ENCODE data around the gene ITFG1. TPM values are rescaled to one million over a fixed set of nuclear protein-coding genes. Genes with fewer than 3 reads are reported as not detected.

ITFG1 gene
- total RNA-seq, 4 donors from 2014 or later: 31.7 to 66.0 (median 38.1) TPM

DNA sequence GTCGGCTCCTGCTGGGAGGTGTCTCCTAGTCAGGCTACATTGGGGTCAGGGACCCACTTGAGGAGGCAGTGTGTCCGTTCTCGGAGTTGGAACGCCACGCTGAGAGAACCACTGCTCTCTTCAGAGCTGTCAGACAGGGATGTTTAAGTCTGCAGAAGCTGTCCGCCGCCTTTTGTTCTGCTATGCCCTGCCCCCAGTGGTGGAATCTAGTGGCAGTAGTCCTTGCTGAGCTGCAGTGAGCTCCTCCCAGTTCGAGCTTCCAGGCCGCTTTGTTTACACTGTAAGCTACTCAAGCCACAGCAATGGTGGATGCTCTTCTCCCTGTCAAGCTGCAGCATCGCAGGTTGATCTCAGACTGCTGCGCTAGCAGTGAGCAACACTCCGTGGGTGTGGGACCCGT, 36.0 kb downstream of the ITFG1 start:
- H3K4me3 ChIP-seq (ENCODE audit: low read depth, poor library complexity, severe bottlenecking): no peak overlapping the region
- WGBS, 2 donors: 91 to 94% methylated on average over 6 to 13 of the region's 13 CpGs
- TF ChIP-seq CTCF (IDR thresholded peaks at IDR 0.05) (no peak), POLR2A (IDR thresholded peaks at IDR 0.05) (no peak)
- intact Hi-C loops (cut with DNase I; ENCODE audit: low total_unique reads): no loop called here
- no peak for DNase-seq (ENCODE audit: low spot score in 2 of 2)

- WGBS, 2 donors: 97 to 98% methylated on average over 1 of the region's 1 CpG
- no peak for TF ChIP-seq POLR2A (IDR thresholded peaks at IDR 0.05)
- no peak for TF ChIP-seq CTCF (IDR thresholded peaks at IDR 0.05)
- no peak for DNase-seq (ENCODE audit: low spot score in 2 of 2)
- H3K4me3 ChIP-seq (ENCODE audit: low read depth, poor library complexity, severe bottlenecking): no peak overlapping the region
- intact Hi-C loops (cut with DNase I; ENCODE audit: low total_unique reads): no loop called here
Observed at GRCh38 chr16:47416869-47417268, 44.0 kb downstream of the ITFG1 start.

DNA sequence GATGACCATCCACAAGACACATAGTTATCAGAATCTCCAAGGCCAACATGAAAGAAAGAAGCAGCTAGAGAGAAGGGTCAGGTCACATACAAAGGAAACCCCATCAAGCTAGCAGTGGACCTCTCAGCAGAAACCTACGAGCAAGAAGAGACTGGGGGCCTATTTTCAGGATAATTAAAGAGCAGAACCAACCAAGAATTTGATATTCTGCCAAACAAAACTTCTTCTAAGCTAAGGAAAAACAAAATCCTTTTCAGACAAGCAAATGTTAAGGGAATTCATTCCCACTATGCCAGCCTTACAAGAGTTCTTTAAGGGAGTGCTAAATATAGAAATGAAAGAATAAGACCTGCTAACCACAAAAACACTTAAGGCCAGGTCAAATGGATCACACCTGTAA, 47.8 kb downstream of the ITFG1 start:
- H3K4me3 ChIP-seq (ENCODE audit: low read depth, poor library complexity, severe bottlenecking): no peak overlapping the region
- intact Hi-C loops (cut with DNase I; ENCODE audit: low total_unique reads): no loop called here
- DNase-seq (ENCODE audit: low spot score in 2 of 2): no peak
- WGBS, 2 donors: 69 to 90% methylated on average over 1 of the region's 1 CpG
- TF ChIP-seq POLR2A (IDR thresholded peaks at IDR 0.05) (no peak), CTCF (IDR thresholded peaks at IDR 0.05) (no peak)

GRCh38 chr16:47408491-47408890, 52.4 kb downstream of the ITFG1 start:
- no peak overlapping the region for H3K4me3 ChIP-seq (ENCODE audit: low read depth, poor library complexity, severe bottlenecking)
- WGBS, 2 donors: 69 to 75% methylated on average over 3 of the region's 3 CpGs
- intact Hi-C loops (cut with DNase I; ENCODE audit: low total_unique reads): no loop called here
- TF ChIP-seq CTCF (IDR thresholded peaks at IDR 0.05) (no peak), POLR2A (IDR thresholded peaks at IDR 0.05) (no peak)
- no peak for DNase-seq (ENCODE audit: low spot score in 2 of 2)

DNA sequence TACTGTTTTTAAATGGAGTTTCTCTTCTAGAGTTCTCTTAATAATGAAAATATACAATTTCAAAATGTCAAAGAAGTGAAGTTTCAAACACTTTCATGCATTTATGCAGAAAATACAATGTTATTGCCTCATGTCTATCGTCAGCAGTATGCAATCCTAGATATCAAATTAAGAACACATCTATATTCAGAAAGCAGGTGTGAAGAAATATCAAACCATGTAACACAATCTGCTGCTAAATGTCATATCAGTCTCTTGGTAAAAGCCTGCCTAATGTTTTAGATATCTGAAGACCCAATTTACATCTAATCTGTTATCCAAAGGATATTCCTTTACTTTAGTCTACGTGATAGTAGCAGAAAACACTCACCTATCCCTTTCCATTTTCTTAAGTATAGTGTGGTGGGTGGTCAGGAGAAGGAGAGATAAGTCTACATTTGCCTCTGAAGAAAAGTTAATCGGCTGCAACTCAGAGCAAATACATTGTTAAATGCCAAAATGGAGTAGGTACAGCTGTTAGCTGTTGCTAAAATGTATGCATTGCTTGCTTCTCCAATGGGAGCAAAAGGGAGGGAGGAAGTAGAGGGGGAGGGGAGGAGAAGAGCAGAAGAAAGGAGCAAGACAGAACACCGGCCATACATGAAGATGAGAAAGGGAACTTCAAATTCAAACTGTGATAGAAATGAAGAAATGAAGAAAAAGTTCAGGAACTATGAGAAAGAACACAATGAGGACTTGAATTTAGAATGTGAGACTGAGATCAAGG, 64.9 kb downstream of the ITFG1 start:
- no peak overlapping the region for H3K4me3 ChIP-seq (ENCODE audit: low read depth, poor library complexity, severe bottlenecking)
- TF ChIP-seq CTCF (IDR thresholded peaks at IDR 0.05) (no peak), POLR2A (IDR thresholded peaks at IDR 0.05) (no peak)
- 94% methylated on average over 4 of the region's 4 CpGs for WGBS, 2 donors
- intact Hi-C loops (cut with DNase I; ENCODE audit: low total_unique reads): no loop called here
- no peak for DNase-seq (ENCODE audit: low spot score in 2 of 2)

DNA sequence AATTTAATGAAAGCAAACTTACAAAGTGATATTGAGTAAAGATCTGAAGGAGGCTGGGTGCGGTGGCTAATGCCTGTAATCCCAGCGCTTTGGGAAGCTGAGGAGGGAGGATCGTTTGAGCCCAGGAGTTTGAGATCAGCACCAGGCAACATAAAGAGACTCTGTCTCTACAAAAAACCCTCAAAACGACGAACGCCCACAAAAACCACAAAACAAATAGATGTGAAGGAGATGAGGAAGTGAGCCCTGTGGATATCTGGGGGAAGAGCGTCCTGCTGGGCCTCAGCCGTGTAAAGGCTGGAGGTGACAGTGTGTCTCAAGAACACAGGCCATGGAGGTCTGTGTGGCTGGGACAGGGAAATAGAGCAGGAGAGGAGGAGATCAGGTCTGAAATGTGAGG, 68.8 kb downstream of the ITFG1 start:
- H3K4me3 ChIP-seq (ENCODE audit: low read depth, poor library complexity, severe bottlenecking): no peak overlapping the region
- TF ChIP-seq CTCF (IDR thresholded peaks at IDR 0.05): no peak
- no peak for TF ChIP-seq POLR2A (IDR thresholded peaks at IDR 0.05)
- 73 to 78% methylated on average over 8 of the region's 8 CpGs for WGBS, 2 donors
- intact Hi-C loops (cut with DNase I; ENCODE audit: low total_unique reads): no loop called here
- DNase-seq (ENCODE audit: low spot score in 2 of 2): no peak

Data from lower leg skin (tissue), 4 donors.